OCI-LY7 (cell line): ENCODE measurements around the gene GSTA1. TPM values are rescaled to one million over a fixed set of nuclear protein-coding genes. Genes with fewer than 3 reads are reported as not detected.
"Not testable (repeated sequence)": the region's sequence is repeated elsewhere in the genome, so short reads cannot be mapped to it uniquely, and the experiment has no call there.

Source experiments
- BruUV-seq: library from RNA; stranded (reverse); fragments of 400-500 nt; replicated peaks from 2 replicates; lab custom pipeline; 2021; lab: Mats Ljungman, UMichigan
- CTCF ChIA-PET: fragments of 300-600 bp; sonication (Branson Sonifier 250); formaldehyde crosslinking; loops from one replicate; lab custom pipeline; 2022; ENCODE audit warnings: antibody characterized with exemption; ENCODE audit not compliant: unreplicated experiment; lab: Charles Lee
- POLR2A ChIA-PET: fragments of 300-600 bp; sonication (Branson Sonifier 250); formaldehyde crosslinking; loops from one replicate; lab custom pipeline; 2022; ENCODE audit warnings: antibody characterized with exemption; lab: Charles Lee
- DNase-seq: peaks from one replicate; pipeline ENCODE4 v3.0.0-alpha.2; 2015; ENCODE audit warnings: low spot score
- H2AFZ ChIP-seq: fragments of 200-600 bp; sonication (generic), shearing (Covaris generic); 2 replicates; pipeline ENCODE4 v1.6.1; 2014; ENCODE audit warnings: mild to moderate bottlenecking, antibody characterized with exemption, low read length, moderate library complexity
- H3K27ac ChIP-seq: fragments of 200-600 bp; sonication (generic); 2 replicates; pipeline ENCODE4 v1.5.1; 2014; ENCODE audit warnings: mixed run types, low read depth, mild to moderate bottlenecking, moderate library complexity, low read length, inconsistent platforms; ENCODE audit not compliant: poor library complexity, severe bottlenecking
- H3K36me3 ChIP-seq: fragments of 200-600 bp; sonication (generic); 2 replicates; pipeline ENCODE4 v1.6.1; 2014; ENCODE audit warnings: mild to moderate bottlenecking, antibody characterized with exemption, low read length, moderate library complexity, mixed read lengths; ENCODE audit not compliant: insufficient read depth
- H3K4me1 ChIP-seq: fragments of 200-600 bp; sonication (generic); 2 replicates; pipeline ENCODE4 v1.5.1; 2014; ENCODE audit warnings: mild to moderate bottlenecking, low read length; ENCODE audit not compliant: insufficient read depth, poor library complexity, severe bottlenecking
- H3K4me2 ChIP-seq: fragments of 200-600 bp; sonication (generic); 2 replicates; pipeline ENCODE4 v1.6.1; 2014; ENCODE audit warnings: mild to moderate bottlenecking, low read length
- H3K4me3 ChIP-seq: fragments of 200-600 bp; sonication (generic); 2 replicates; pipeline ENCODE4 v1.5.1; 2014; ENCODE audit warnings: mild to moderate bottlenecking, low read depth, low read length; ENCODE audit not compliant: poor library complexity, severe bottlenecking
- H3K79me2 ChIP-seq: fragments of 200-600 bp; sonication (generic); 2 replicates; pipeline ENCODE4 v1.6.1; 2016; ENCODE audit warnings: low read depth, mild to moderate bottlenecking, low read length, moderate library complexity, mixed read lengths; ENCODE audit not compliant: insufficient read depth
- H3K9me2 ChIP-seq: fragments of 200-600 bp; sonication (generic); 2 replicates; pipeline ENCODE4 v1.6.1; 2016; ENCODE audit warnings: mild to moderate bottlenecking, low read length, mixed read lengths; ENCODE audit not compliant: insufficient read depth
- H3K9me3 ChIP-seq: fragments of 200-600 bp; sonication (generic); 2 replicates; pipeline ENCODE4 v1.6.1; 2014; ENCODE audit warnings: mild to moderate bottlenecking, mixed run types, low read length, mixed read lengths
- H4K20me1 ChIP-seq: fragments of 200-600 bp; sonication (generic); 2 replicates; pipeline ENCODE4 v1.6.1; 2014; ENCODE audit warnings: mild to moderate bottlenecking, antibody characterized with exemption, low read length, moderate library complexity, mixed read lengths; ENCODE audit not compliant: insufficient read depth
- CTCF ChIP-seq: fragments of 200-600 bp; sonication (generic); conservative IDR thresholded peaks from 2 replicates; pipeline ENCODE4 v1.5.1; 2014; ENCODE audit warnings: mild to moderate bottlenecking, antibody characterized with exemption, low read length, moderate library complexity, mixed read lengths
- EZH2phosphoT487 ChIP-seq: fragments of 200-600 bp; sonication (generic); IDR thresholded peaks from 2 replicates; pipeline ENCODE4 v1.6.1; 2018; ENCODE audit warnings: low read depth, borderline replicate concordance, mild to moderate bottlenecking, mixed run types, antibody characterized with exemption, low read length, moderate library complexity, mixed read lengths
- intact Hi-C: fragments of 100-400 bp; cut with micrococcal nuclease; formaldehyde crosslinking; loops from one replicate; pipeline ENCODE4 v1.10.0; 2022; ENCODE audit not compliant: unreplicated experiment
- total RNA-seq, 2 experiments: library from RNA; depleted of rRNA in 1 of 2; stranded (reverse); fragments of >200 nt in 1 of 2; shearing (Covaris generic) in 1 of 2; gene quantifications; 2 replicates each; pipeline ENCODE4 v1.2.3, GENCODE V29; 2014 to 2022

GSTA1 gene
- total RNA-seq, 2 experiments from 2014 or later = not detected

GRCh38 chr6:52794366-52794765 is 9.2 kb downstream of the GSTA1 start:
- H3K9me3 ChIP-seq, intact Hi-C loops, H2AFZ ChIP-seq, H3K9me2 ChIP-seq, DNase-seq, H3K4me1 ChIP-seq, H3K79me2 ChIP-seq, POLR2A ChIA-PET, H3K4me3 ChIP-seq, CTCF ChIA-PET, BruUV-seq, H3K27ac ChIP-seq, H3K36me3 ChIP-seq, H4K20me1 ChIP-seq, H3K4me2 ChIP-seq: not testable (repeated sequence)

GRCh38 chr6:52790861-52791260 is 12.8 kb downstream of the GSTA1 start:
- POLR2A ChIA-PET = no interaction called here
- H4K20me1 ChIP-seq = no peaks in the 10 kb centered on the region
- H3K79me2 ChIP-seq = no peaks in the 10 kb centered on the region
- TF ChIP-seq CTCF (no peak), EZH2phosphoT487 (no peak)
- DNase-seq = no peak
- H3K27ac ChIP-seq = no peak overlapping the region
- no peaks in the 10 kb centered on the region for H3K9me3 ChIP-seq
- intact Hi-C loops = no loop called here
- H3K4me3 ChIP-seq = no peak overlapping the region
- H3K9me2 ChIP-seq = no peaks in the 10 kb centered on the region
- H3K36me3 ChIP-seq = no peaks in the 10 kb centered on the region
- no peak overlapping the region for H3K4me2 ChIP-seq
- no peak overlapping the region for H2AFZ ChIP-seq
- no TSS peak for BruUV-seq
- no peaks in the 10 kb centered on the region for H3K4me1 ChIP-seq
- CTCF ChIA-PET = no interaction called here

GRCh38 chr6:52789658-52790057 is 14.0 kb downstream of the GSTA1 start:
- H3K36me3 ChIP-seq, H4K20me1 ChIP-seq, POLR2A ChIA-PET, H3K4me1 ChIP-seq, CTCF ChIA-PET, H3K4me3 ChIP-seq, H3K4me2 ChIP-seq, H3K27ac ChIP-seq, intact Hi-C loops, BruUV-seq, DNase-seq, H3K9me3 ChIP-seq, H2AFZ ChIP-seq, H3K79me2 ChIP-seq, H3K9me2 ChIP-seq: not testable (repeated sequence)

GRCh38 chr6:52788478-52788877 is 15.1 kb downstream of the GSTA1 start:
- H3K36me3 ChIP-seq = no peaks in the 10 kb centered on the region
- CTCF ChIA-PET = no interaction called here
- no peaks in the 10 kb centered on the region for H3K9me3 ChIP-seq
- intact Hi-C loops = no loop called here
- H3K9me2 ChIP-seq = no peaks in the 10 kb centered on the region
- no peaks in the 10 kb centered on the region for H3K4me1 ChIP-seq
- no peak for TF ChIP-seq CTCF
- no peak for TF ChIP-seq EZH2phosphoT487
- no TSS peak for BruUV-seq
- no peak overlapping the region for H3K4me2 ChIP-seq
- no peaks in the 10 kb centered on the region for H3K79me2 ChIP-seq
- POLR2A ChIA-PET = no interaction called here
- no peak overlapping the region for H3K4me3 ChIP-seq
- H4K20me1 ChIP-seq = no peaks in the 10 kb centered on the region
- H2AFZ ChIP-seq = no peak overlapping the region
- H3K27ac ChIP-seq = no peak overlapping the region
- no peak for DNase-seq
